Hepatocyte (in vitro differentiated cells): Measurements from ENCODE around the gene PLXNA2. TPM values are rescaled to one million over a fixed set of nuclear protein-coding genes. Genes with fewer than 3 reads are reported as not detected.

Experiments used
- DNase-seq: peaks from one replicate; pipeline ENCODE4 v3.0.0-alpha.2; 2016; ENCODE audit warnings: low spot score
- H2AFZ ChIP-seq: fragments of 200-600 bp; sonication (generic); 2 replicates; pipeline ENCODE4 v1.6.0; 2016; ENCODE audit warnings: antibody characterized with exemption, mild to moderate bottlenecking
- H3K27ac ChIP-seq: fragments of 200-600 bp; sonication (generic); 2 replicates; pipeline ENCODE4 v1.5.1; 2016; ENCODE audit warnings: mild to moderate bottlenecking
- H3K27me3 ChIP-seq: fragments of 200-600 bp; sonication (generic); 2 replicates; pipeline ENCODE4 v1.6.1; 2016
- H3K36me3 ChIP-seq: fragments of 200-600 bp; sonication (generic); replicated peaks from 2 replicates; pipeline ENCODE4 v1.5.1; 2016; ENCODE audit warnings: low read depth; ENCODE audit not compliant: insufficient read depth
- H3K4me1 ChIP-seq: fragments of 200-600 bp; sonication (generic); 2 replicates; pipeline ENCODE4 v1.5.1; 2016; ENCODE audit warnings: mild to moderate bottlenecking, moderate library complexity; ENCODE audit not compliant: insufficient read depth
- H3K4me2 ChIP-seq: fragments of 200-600 bp; sonication (generic); 2 replicates; pipeline ENCODE4 v1.6.0; 2016
- H3K4me3 ChIP-seq: fragments of 200-600 bp; sonication (generic); 2 replicates; pipeline ENCODE4 v1.5.1; 2016; ENCODE audit warnings: mild to moderate bottlenecking
- H3K79me2 ChIP-seq: fragments of 200-600 bp; sonication (generic); 2 replicates; pipeline ENCODE4 v1.6.0; 2017; ENCODE audit warnings: mild to moderate bottlenecking
- H3K9me2 ChIP-seq: fragments of 200-600 bp; sonication (generic); replicated peaks from 2 replicates; pipeline ENCODE4 v1.6.0; 2017; ENCODE audit warnings: mild to moderate bottlenecking; ENCODE audit not compliant: insufficient read depth
- H3K9me3 ChIP-seq: fragments of 200-600 bp; sonication (generic); 2 replicates; pipeline ENCODE4 v1.5.1; 2016; ENCODE audit warnings: low read depth, mild to moderate bottlenecking
- H4K20me1 ChIP-seq: fragments of 200-600 bp; sonication (generic); 2 replicates; pipeline ENCODE4 v1.6.0; 2016; ENCODE audit warnings: mild to moderate bottlenecking; ENCODE audit not compliant: insufficient read depth, poor library complexity, severe bottlenecking
- CTCF ChIP-seq: fragments of 200-600 bp; sonication (generic); IDR thresholded peaks from 2 replicates; pipeline ENCODE4 v1.5.1; 2016; ENCODE audit warnings: antibody characterized with exemption, mild to moderate bottlenecking; ENCODE audit not compliant: poor library complexity
- EZH2 ChIP-seq: fragments of 200-600 bp; sonication (generic); IDR thresholded peaks from 2 replicates; pipeline ENCODE4 v1.6.1; 2016; ENCODE audit warnings: antibody characterized with exemption, mild to moderate bottlenecking, borderline replicate concordance
- EZH2phosphoT487 ChIP-seq: fragments of 200-600 bp; sonication (generic); IDR thresholded peaks from one replicate; pipeline ENCODE4 v1.6.1; 2018; ENCODE audit warnings: antibody characterized with exemption, mild to moderate bottlenecking, low read depth, moderate library complexity; ENCODE audit not compliant: unreplicated experiment, severe bottlenecking
- WGBS: methylation state at CpG from one replicate; pipeline ENCODE4 v1.1.6; 2016; ENCODE audit warnings: low lambda C conversion rate; ENCODE audit errors: missing lambda C conversion rate; 5-methylcytosine and 5-hydroxymethylcytosine counted together
- polyA plus RNA-seq: library from polyadenylated mRNA; unstranded; fragments of >200 nt; fragmentation: Nextera tagmentation; extraction: Ambion mirVana; gene quantifications from 2 replicates; pipeline ENCODE4 v1.2.1, GENCODE V29; 2016
- total RNA-seq: library from RNA; depleted of rRNA; stranded (reverse); fragments of >200 nt; gene quantifications from 2 replicates; pipeline ENCODE4 v1.2.3, GENCODE V29; 2014

Gene PLXNA2
- total and polyA plus RNA-seq, 2 experiments from 2014 or later: 9.8 to 13.1 TPM

- Histone ChIP-seq H3K4me1 (peaks cover 21% of the 10 kb centered on the region), H3K79me2 (no peaks in the 10 kb centered on the region), H3K9me3 (no peaks in the 10 kb centered on the region), H3K4me3 (no peak overlapping the region), H3K27ac (no peak overlapping the region), H3K27me3 (no peaks in the 10 kb centered on the region), H3K9me2 (no peaks in the 10 kb centered on the region), H3K4me2 (no peak overlapping the region), H3K36me3 (no peaks in the 10 kb centered on the region), H2AFZ (no peak overlapping the region), H4K20me1 (no peaks in the 10 kb centered on the region)
- TF ChIP-seq EZH2phosphoT487 (no peak), EZH2 (no peak), CTCF (no peak)
- no peak for DNase-seq
- WGBS: 76% methylated on average over 10 of the region's 10 CpGs
Measured at GRCh38 chr1:208127792-208128529, 116.2 kb downstream of the PLXNA2 start.

- 89% methylated on average over 2 of the region's 2 CpGs for WGBS
- no peaks in the 10 kb centered on the region for H4K20me1 ChIP-seq
Measured at GRCh38 chr1:208127284-208127683, 116.9 kb downstream of the PLXNA2 start.

GRCh38 chr1:208126108-208126507, 118.1 kb downstream of the PLXNA2 start:
- H3K4me2 ChIP-seq: no peak overlapping the region

More at GRCh38 chr1:208127284-208127683, 116.9 kb downstream of the PLXNA2 start:
- Histone ChIP-seq H3K27ac (no peak overlapping the region), H3K4me3 (no peak overlapping the region), H3K4me1 (peaks cover 17% of the 10 kb centered on the region), H3K27me3 (no peaks in the 10 kb centered on the region), H3K9me2 (no peaks in the 10 kb centered on the region), H3K36me3 (no peaks in the 10 kb centered on the region), H3K79me2 (no peaks in the 10 kb centered on the region), H3K4me2 (no peak overlapping the region), H2AFZ (no peak overlapping the region), H3K9me3 (no peaks in the 10 kb centered on the region)
- TF ChIP-seq CTCF (no peak), EZH2 (no peak), EZH2phosphoT487 (no peak)
- DNase-seq: no peak

More at GRCh38 chr1:208126108-208126507, 118.1 kb downstream of the PLXNA2 start:
- Histone ChIP-seq H3K36me3 (no peaks in the 10 kb centered on the region), H3K9me2 (no peaks in the 10 kb centered on the region), H3K79me2 (no peaks in the 10 kb centered on the region), H4K20me1 (no peaks in the 10 kb centered on the region), H3K4me3 (no peak overlapping the region), H2AFZ (no peak overlapping the region), H3K27me3 (no peaks in the 10 kb centered on the region), H3K9me3 (no peaks in the 10 kb centered on the region), H3K27ac (no peak overlapping the region), H3K4me1 (peaks cover 7% of the 10 kb centered on the region)
- no peak for DNase-seq
- TF ChIP-seq CTCF: no peak
- TF ChIP-seq EZH2phosphoT487: no peak
- TF ChIP-seq EZH2: no peak
- WGBS: 78% methylated on average over 2 of the region's 2 CpGs
